WTC11 (cell line): Measurements from ENCODE around the gene NPDC1. TPM values are rescaled to one million over a fixed set of nuclear protein-coding genes. Genes with fewer than 3 reads are reported as not detected.

Experiments
- ATAC-seq: fragments of 200-7000 bp; cut with Tn5 transposase; 2 replicates; pipeline ENCODE4 v1.10.0; 2021; ENCODE audit warnings: mild to moderate bottlenecking, moderate library complexity
- CTCF ChIA-PET: fragments of 300-600 bp; sonication (Branson Sonifier 250); formaldehyde crosslinking; loops from one replicate; lab custom pipeline; 2021; ENCODE audit warnings: antibody characterized with exemption; lab: Charles Lee
- POLR2A ChIA-PET: fragments of 350-600 bp; sonication (Branson Sonifier 250); formaldehyde crosslinking; loops from one replicate; lab custom pipeline; 2021; ENCODE audit warnings: antibody characterized with exemption; lab: Charles Lee
- DNase-seq: peaks from one replicate; pipeline ENCODE4 v3.0.0; 2021; ENCODE audit warnings: low spot score
- H3K27ac Mint-ChIP-seq: 2 replicates; pipeline ENCODE4 v1.8.0; 2021; ENCODE audit warnings: mixed read lengths
- H3K27me3 Mint-ChIP-seq: 2 replicates; pipeline ENCODE4 v1.8.0; 2021; ENCODE audit warnings: low read depth, mild to moderate bottlenecking, moderate library complexity, mixed read lengths
- H3K36me3 Mint-ChIP-seq: 2 replicates; pipeline ENCODE4 v1.8.0; 2021; ENCODE audit warnings: mixed read lengths
- H3K4me1 Mint-ChIP-seq: 2 replicates; pipeline ENCODE4 v1.8.0; 2022; ENCODE audit warnings: mixed read lengths
- H3K4me3 Mint-ChIP-seq: 2 replicates; pipeline ENCODE4 v1.8.0; 2021; ENCODE audit warnings: mild to moderate bottlenecking, moderate library complexity, mixed read lengths
- H3K9me3 Mint-ChIP-seq: 2 replicates; pipeline ENCODE4 v1.8.0; 2021; ENCODE audit warnings: mixed read lengths
- ETV6 ChIP-seq: sonication (generic); formaldehyde crosslinking; IDR thresholded peaks from 2 replicates; pipeline ENCODE4 v1.8.1; 2022; ENCODE audit warnings: mild to moderate bottlenecking, missing genetic modification reagents
- FOXJ3 ChIP-seq: sonication (generic); formaldehyde crosslinking; IDR thresholded peaks from 2 replicates; pipeline ENCODE4 v1.9.0; 2021; ENCODE audit warnings: missing genetic modification reagents, mild to moderate bottlenecking, borderline replicate concordance
- GABPB1 ChIP-seq: sonication (generic); formaldehyde crosslinking; IDR thresholded peaks from 2 replicates; pipeline ENCODE4 v1.8.1; 2023; ENCODE audit warnings: mild to moderate bottlenecking, missing genetic modification reagents
- JAZF1 ChIP-seq: fragments of 250-450 bp; sonication (Bioruptor Pico); IDR thresholded peaks from 2 replicates; pipeline ENCODE4 v1.9.0; 2021; ENCODE audit warnings: moderate library complexity, mild to moderate bottlenecking, inconsistent platforms
- KAT7 ChIP-seq: sonication (generic); formaldehyde crosslinking; IDR thresholded peaks from 2 replicates; pipeline ENCODE4 v1.8.1; 2023; ENCODE audit warnings: missing genetic modification reagents, mild to moderate bottlenecking, borderline replicate concordance
- NFATC4 ChIP-seq: fragments of 250-450 bp; sonication (Bioruptor Pico); IDR thresholded peaks from 2 replicates; pipeline ENCODE4 v1.9.0; 2021; ENCODE audit warnings: mild to moderate bottlenecking
- NR1H2 ChIP-seq: sonication (generic); formaldehyde crosslinking; IDR thresholded peaks from 2 replicates; pipeline ENCODE4 v1.9.0; 2021; ENCODE audit warnings: mild to moderate bottlenecking, moderate library complexity, missing genetic modification reagents
- RORB ChIP-seq: fragments of 250-450 bp; sonication (Bioruptor Pico); IDR thresholded peaks from 2 replicates; pipeline ENCODE4 v1.9.0; 2021; ENCODE audit warnings: mild to moderate bottlenecking
- TEAD1 ChIP-seq: sonication (generic); formaldehyde crosslinking; IDR thresholded peaks from 2 replicates; pipeline ENCODE4 v1.8.0; 2022; ENCODE audit warnings: mild to moderate bottlenecking, missing genetic modification reagents
- ZNF263 ChIP-seq: sonication (generic); formaldehyde crosslinking; IDR thresholded peaks from 2 replicates; pipeline ENCODE4 v1.8.1; 2022; ENCODE audit warnings: low read depth, mild to moderate bottlenecking, moderate library complexity, missing genetic modification reagents
- ZNF317 ChIP-seq: sonication (generic); formaldehyde crosslinking; IDR thresholded peaks from 2 replicates; pipeline ENCODE4 v1.8.1; 2023; ENCODE audit warnings: low read depth, mild to moderate bottlenecking, moderate library complexity, missing genetic modification reagents, borderline replicate concordance
- ZNF423 ChIP-seq: fragments of 250-450 bp; sonication (Bioruptor Pico); IDR thresholded peaks from 2 replicates; pipeline ENCODE4 v2.1.2; 2022; ENCODE audit warnings: mild to moderate bottlenecking, moderate library complexity
- ZNF671 ChIP-seq: fragments of 250-450 bp; sonication (Bioruptor Pico); IDR thresholded peaks from 2 replicates; pipeline ENCODE4 v1.8.0; 2021; ENCODE audit warnings: mild to moderate bottlenecking
- total RNA-seq: library from RNA; stranded (reverse); gene quantifications from 3 replicates; pipeline ENCODE4 v1.2.3, GENCODE V29; 2021
- TF ChIP-seq, protein P1 (sequence below): sonication (generic); formaldehyde crosslinking; IDR thresholded peaks from 2 replicates; pipeline ENCODE4 v1.8.0; 2023; ENCODE audit warnings: missing genetic modification reagents, mild to moderate bottlenecking, borderline replicate concordance
- TF ChIP-seq, protein P2 (sequence below): fragments of 250-450 bp; sonication (Bioruptor Pico); IDR thresholded peaks from 2 replicates; pipeline ENCODE4 v1.9.0; 2021; ENCODE audit warnings: moderate library complexity, mild to moderate bottlenecking, inconsistent platforms, borderline replicate concordance
- TF ChIP-seq, protein P3 (sequence below): sonication (generic); formaldehyde crosslinking; IDR thresholded peaks from 2 replicates; pipeline ENCODE4 v1.8.0; 2022; ENCODE audit warnings: mild to moderate bottlenecking, missing genetic modification reagents
- TF ChIP-seq, protein P4 (sequence below): fragments of 200-600 bp; IDR thresholded peaks from 2 replicates; pipeline ENCODE4 v1.8.0; 2022; ENCODE audit warnings: antibody characterized with exemption
- TF ChIP-seq, protein P5 (sequence below): sonication (generic); formaldehyde crosslinking; conservative IDR thresholded peaks from 2 replicates; pipeline ENCODE4 v1.8.1; 2022; ENCODE audit warnings: mild to moderate bottlenecking, missing genetic modification reagents
- TF ChIP-seq, protein P6 (sequence below): sonication (generic); formaldehyde crosslinking; IDR thresholded peaks from 2 replicates; pipeline ENCODE4 v1.8.0; 2022; ENCODE audit warnings: mild to moderate bottlenecking, missing genetic modification reagents

The NPDC1 gene
- total RNA-seq, 1 experiment from 2014 or later: 64.3 TPM

DNA sequence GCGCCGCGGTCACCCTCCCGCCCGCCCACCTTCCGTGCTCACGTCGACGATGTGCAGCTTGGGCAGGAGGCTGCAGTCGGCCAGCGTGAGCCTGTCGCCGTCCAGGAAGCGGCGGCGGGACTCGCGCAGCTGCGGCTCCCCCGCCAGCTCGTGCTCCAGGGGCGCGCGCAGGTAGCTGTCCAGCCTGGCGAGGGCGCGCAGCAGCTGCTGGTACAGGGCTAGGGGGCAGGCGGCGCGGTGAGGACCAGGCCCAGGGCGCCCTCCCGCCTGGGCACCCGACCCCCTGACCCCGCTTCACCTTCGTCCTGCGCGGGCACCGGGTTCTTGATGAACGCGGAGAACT, 51.1 kb downstream of the NPDC1 start:
- Mint-ChIP-seq H3K4me3 (no peak overlapping the region), H3K27me3 (peaks cover 17% of the 10 kb centered on the region), H3K36me3 (no peaks in the 10 kb centered on the region), H3K27ac (no peak overlapping the region)
- POLR2A ChIA-PET: no interaction called here
- TF ChIP-seq, protein P1, sequence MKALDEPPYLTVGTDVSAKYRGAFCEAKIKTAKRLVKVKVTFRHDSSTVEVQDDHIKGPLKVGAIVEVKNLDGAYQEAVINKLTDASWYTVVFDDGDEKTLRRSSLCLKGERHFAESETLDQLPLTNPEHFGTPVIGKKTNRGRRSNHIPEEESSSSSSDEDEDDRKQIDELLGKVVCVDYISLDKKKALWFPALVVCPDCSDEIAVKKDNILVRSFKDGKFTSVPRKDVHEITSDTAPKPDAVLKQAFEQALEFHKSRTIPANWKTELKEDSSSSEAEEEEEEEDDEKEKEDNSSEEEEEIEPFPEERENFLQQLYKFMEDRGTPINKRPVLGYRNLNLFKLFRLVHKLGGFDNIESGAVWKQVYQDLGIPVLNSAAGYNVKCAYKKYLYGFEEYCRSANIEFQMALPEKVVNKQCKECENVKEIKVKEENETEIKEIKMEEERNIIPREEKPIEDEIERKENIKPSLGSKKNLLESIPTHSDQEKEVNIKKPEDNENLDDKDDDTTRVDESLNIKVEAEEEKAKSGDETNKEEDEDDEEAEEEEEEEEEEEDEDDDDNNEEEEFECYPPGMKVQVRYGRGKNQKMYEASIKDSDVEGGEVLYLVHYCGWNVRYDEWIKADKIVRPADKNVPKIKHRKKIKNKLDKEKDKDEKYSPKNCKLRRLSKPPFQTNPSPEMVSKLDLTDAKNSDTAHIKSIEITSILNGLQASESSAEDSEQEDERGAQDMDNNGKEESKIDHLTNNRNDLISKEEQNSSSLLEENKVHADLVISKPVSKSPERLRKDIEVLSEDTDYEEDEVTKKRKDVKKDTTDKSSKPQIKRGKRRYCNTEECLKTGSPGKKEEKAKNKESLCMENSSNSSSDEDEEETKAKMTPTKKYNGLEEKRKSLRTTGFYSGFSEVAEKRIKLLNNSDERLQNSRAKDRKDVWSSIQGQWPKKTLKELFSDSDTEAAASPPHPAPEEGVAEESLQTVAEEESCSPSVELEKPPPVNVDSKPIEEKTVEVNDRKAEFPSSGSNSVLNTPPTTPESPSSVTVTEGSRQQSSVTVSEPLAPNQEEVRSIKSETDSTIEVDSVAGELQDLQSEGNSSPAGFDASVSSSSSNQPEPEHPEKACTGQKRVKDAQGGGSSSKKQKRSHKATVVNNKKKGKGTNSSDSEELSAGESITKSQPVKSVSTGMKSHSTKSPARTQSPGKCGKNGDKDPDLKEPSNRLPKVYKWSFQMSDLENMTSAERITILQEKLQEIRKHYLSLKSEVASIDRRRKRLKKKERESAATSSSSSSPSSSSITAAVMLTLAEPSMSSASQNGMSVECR: no peak
- TF ChIP-seq, protein P2, sequence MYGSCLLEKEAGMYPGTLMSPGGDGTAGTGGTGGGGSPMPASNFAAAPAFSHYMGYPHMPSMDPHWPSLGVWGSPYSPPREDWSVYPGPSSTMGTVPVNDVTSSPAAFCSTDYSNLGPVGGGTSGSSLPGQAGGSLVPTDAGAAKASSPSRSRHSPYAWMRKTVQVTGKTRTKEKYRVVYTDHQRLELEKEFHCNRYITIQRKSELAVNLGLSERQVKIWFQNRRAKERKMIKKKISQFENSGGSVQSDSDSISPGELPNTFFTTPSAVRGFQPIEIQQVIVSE: no peak
- no peak for TF ChIP-seq ZNF317
- TF ChIP-seq FOXJ3 (CRISPR knock-in tag): no peak
- TF ChIP-seq, all 79 proteins: peak for 0
- Mint-ChIP-seq H3K4me1 (peaks cover 4% of the 10 kb centered on the region; the same call in 1 of the 2 replicates), H3K9me3 (peaks cover 9% of the 10 kb centered on the region)
- no peak for DNase-seq
- CTCF ChIA-PET: interaction anchor here (0.5 to 4.8 kb wide), 10 partner anchors 16 to 186 kb away, joined by 3 to 53 read pairs (median 5); partner anchors contain the start of genes ABCA2, AJM1 and NPDC1
- no peak for ATAC-seq

DNA sequence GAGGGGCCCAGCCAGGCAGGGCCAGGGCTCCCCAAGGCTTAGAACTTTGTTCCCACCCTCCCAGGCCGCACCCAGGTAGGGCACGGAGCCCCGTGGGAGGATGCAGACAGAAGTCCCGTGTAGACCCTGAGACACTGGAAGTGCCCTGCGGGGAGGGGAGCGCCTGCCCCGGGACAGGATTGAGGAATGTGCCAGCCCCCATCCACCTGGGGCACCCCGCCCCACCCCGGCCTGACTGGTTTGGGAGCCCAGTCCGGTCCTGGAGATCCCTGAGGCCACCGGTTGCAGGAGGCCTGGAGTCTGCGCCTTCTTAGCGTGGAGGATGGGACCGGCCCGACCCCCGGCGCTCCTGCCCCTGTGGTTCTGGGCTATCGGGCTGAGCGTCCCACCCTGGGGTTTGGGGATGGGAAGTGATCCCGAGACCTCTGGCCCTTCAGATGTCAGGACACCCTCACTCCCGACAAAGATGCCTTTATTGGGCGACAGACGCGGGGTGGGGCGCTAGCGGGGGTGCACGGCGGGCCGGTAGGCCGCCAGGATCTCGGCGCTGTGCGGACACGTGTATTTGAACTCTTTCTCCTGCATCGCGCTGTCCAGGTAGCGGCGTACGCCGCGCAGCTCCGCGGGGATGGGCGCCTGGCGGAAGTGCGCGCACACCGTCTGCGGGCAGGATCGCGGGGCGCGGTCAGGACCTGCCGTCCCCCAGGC, 51.6 kb downstream of the NPDC1 start:
- Mint-ChIP-seq H3K27me3 (peaks cover 21% of the 10 kb centered on the region), H3K4me1 (peaks cover 4% of the 10 kb centered on the region; the same call in 1 of the 2 replicates), H3K27ac (no peak overlapping the region), H3K4me3 (peak overlapping the region; percentile 72; the same call in 1 of the 2 replicates), H3K36me3 (no peaks in the 10 kb centered on the region), H3K9me3 (peaks cover 9% of the 10 kb centered on the region)
- ATAC-seq (no peak), DNase-seq (no peak)
- CTCF ChIA-PET: interaction anchor here (0.7 to 4.8 kb wide), 10 partner anchors 16 to 186 kb away, joined by 3 to 53 read pairs (median 8); partner anchors contain the start of genes ABCA2 and NPDC1
- POLR2A ChIA-PET: no interaction called here
- TF ChIP-seq, protein P3, sequence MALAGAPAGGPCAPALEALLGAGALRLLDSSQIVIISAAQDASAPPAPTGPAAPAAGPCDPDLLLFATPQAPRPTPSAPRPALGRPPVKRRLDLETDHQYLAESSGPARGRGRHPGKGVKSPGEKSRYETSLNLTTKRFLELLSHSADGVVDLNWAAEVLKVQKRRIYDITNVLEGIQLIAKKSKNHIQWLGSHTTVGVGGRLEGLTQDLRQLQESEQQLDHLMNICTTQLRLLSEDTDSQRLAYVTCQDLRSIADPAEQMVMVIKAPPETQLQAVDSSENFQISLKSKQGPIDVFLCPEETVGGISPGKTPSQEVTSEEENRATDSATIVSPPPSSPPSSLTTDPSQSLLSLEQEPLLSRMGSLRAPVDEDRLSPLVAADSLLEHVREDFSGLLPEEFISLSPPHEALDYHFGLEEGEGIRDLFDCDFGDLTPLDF (CRISPR knock-in tag): no peak
- TF ChIP-seq JAZF1 (CRISPR knock-in tag): no peak
- TF ChIP-seq, protein P4, sequence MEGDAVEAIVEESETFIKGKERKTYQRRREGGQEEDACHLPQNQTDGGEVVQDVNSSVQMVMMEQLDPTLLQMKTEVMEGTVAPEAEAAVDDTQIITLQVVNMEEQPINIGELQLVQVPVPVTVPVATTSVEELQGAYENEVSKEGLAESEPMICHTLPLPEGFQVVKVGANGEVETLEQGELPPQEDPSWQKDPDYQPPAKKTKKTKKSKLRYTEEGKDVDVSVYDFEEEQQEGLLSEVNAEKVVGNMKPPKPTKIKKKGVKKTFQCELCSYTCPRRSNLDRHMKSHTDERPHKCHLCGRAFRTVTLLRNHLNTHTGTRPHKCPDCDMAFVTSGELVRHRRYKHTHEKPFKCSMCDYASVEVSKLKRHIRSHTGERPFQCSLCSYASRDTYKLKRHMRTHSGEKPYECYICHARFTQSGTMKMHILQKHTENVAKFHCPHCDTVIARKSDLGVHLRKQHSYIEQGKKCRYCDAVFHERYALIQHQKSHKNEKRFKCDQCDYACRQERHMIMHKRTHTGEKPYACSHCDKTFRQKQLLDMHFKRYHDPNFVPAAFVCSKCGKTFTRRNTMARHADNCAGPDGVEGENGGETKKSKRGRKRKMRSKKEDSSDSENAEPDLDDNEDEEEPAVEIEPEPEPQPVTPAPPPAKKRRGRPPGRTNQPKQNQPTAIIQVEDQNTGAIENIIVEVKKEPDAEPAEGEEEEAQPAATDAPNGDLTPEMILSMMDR: no peak
- no peak for TF ChIP-seq TEAD1 (CRISPR knock-in tag)
- no peak for TF ChIP-seq ZNF423
- TF ChIP-seq, protein P5, sequence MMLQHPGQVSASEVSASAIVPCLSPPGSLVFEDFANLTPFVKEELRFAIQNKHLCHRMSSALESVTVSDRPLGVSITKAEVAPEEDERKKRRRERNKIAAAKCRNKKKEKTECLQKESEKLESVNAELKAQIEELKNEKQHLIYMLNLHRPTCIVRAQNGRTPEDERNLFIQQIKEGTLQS (CRISPR knock-in tag): no peak
- TF ChIP-seq KAT7: no peak
- no peak for TF ChIP-seq RORB

DNA sequence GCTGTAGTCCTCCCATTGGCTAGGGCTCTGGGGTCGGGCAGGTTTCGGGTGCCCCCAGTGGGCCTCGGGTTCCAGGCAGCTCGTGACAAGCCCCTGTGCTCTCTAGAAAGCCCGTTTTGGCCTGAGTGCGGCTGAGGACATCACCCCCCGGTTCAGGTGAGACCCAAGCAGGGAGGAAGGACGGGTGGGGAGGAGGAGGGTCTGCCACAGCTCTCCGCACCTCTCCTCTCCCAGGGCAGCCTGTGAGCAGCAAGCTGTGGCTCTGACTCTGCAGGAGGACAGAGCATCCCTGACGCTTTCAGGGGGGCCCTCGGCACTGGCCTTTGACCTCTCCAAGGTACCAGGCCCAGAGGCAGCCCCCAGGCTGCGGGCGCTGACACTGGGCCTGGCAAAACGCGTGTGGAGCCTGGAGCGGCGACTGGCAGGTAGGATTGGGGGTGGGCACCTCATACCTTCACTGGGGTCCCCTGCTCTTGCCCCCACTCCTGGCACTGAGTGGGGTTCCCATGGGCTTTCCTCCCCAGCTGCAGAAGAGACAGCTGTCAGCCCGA, 53.1 kb downstream of the NPDC1 start:
- Mint-ChIP-seq H3K27me3 (peaks cover 28% of the 10 kb centered on the region), H3K4me1 (peaks cover 4% of the 10 kb centered on the region; the same call in 1 of the 2 replicates), H3K27ac (no peak overlapping the region), H3K9me3 (peaks cover 9% of the 10 kb centered on the region), H3K36me3 (no peaks in the 10 kb centered on the region), H3K4me3 (peak overlapping the region; percentile 72)
- DNase-seq (no peak), ATAC-seq (no peak)
- CTCF ChIA-PET: interaction anchor here (1.1 to 4.8 kb wide), 18 partner anchors 7 to 244 kb away, joined by 3 to 34 read pairs (median 8); partner anchors contain the start of genes AJM1, LCNL1, NPDC1 and SAPCD2
- POLR2A ChIA-PET: interaction anchor here (0.6 to 1.6 kb wide), 3 partner anchors 8 to 27 kb away, joined by 4 to 6 read pairs (median 4); no protein-coding TSS in a partner anchor
- no peak for TF ChIP-seq GABPB1 (CRISPR knock-in tag)
- TF ChIP-seq, protein P6, sequence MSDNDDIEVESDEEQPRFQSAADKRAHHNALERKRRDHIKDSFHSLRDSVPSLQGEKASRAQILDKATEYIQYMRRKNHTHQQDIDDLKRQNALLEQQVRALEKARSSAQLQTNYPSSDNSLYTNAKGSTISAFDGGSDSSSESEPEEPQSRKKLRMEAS (CRISPR knock-in tag): peak; percentile 3; the same call in 1 of the 2 replicates
- no peak for TF ChIP-seq NR1H2 (CRISPR knock-in tag)
- TF ChIP-seq ZNF423: no peak
- TF ChIP-seq ETV6 (CRISPR knock-in tag): no peak
- TF ChIP-seq ZNF671 (CRISPR knock-in tag): no peak
- peak; percentile 45; the same call in 1 of the 2 replicates for TF ChIP-seq ZNF263 (CRISPR knock-in tag)
- no peak for TF ChIP-seq RORB
- TF ChIP-seq NFATC4 (CRISPR knock-in tag): no peak
- TF ChIP-seq, all 79 proteins: peak for 2
